ENCODE results near the gene RPS6KA3. TPM values are rescaled to one million over a fixed set of nuclear protein-coding genes. Genes with fewer than 3 reads are reported as not detected.
"Not testable (repeated sequence)": the region's sequence is repeated elsewhere in the genome, so short reads cannot be mapped to it uniquely, and the experiment has no call there.

Gene RPS6KA3
- total RNA-seq, 1 experiment from 2014 or later: 63.4 TPM

- intact Hi-C loops (cut with micrococcal nuclease; ENCODE audit: unreplicated experiment): no loop called here
- no peak overlapping the region for H3K4me3 Mint-ChIP-seq (ENCODE audit: low read depth, unreplicated experiment)
- H3K36me3 Mint-ChIP-seq (ENCODE audit: insufficient read depth, unreplicated experiment): peaks cover 19% of the 10 kb centered on the region
- H3K9me3 Mint-ChIP-seq (ENCODE audit: low read depth, unreplicated experiment): no peaks in the 10 kb centered on the region
- no peaks in the 10 kb centered on the region for H3K27me3 Mint-ChIP-seq (ENCODE audit: unreplicated experiment)
- BruUV-seq (replicated peaks): no TSS peak
- CTCF ChIA-PET: no interaction called here
- TF ChIP-seq CTCF (IDR thresholded peaks at IDR 0.05; ENCODE audit: unreplicated experiment): no peak
- no peak overlapping the region for H3K27ac Mint-ChIP-seq (ENCODE audit: unreplicated experiment)
- no peak for DNase-seq
- no peaks in the 10 kb centered on the region for H3K4me1 Mint-ChIP-seq (ENCODE audit: low read depth, unreplicated experiment)
These were observed 138.0 kb downstream of the RPS6KA3 start for GRCh38 chrX:20128670-20129069.

DNA sequence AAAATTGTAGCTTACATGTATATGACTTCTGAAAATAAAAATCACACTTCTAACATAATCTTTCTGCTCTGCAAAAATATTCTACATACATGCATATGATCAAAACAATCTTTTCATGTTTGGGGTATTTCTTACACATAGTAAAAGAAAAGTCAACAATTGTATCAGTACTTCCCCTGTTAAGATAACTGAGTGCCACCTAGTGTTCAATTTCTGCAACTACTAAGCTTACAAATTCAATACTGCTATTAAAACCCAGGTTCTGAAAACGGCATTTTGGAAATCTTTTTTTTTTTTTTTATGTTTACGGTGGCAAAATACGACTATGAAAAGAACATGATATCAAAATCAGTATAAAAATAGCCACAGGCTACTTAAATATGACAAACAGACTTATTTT is 139.3 kb downstream of the RPS6KA3 start:
- peaks cover 19% of the 10 kb centered on the region for H3K36me3 Mint-ChIP-seq (ENCODE audit: insufficient read depth, unreplicated experiment)
- H3K4me1 Mint-ChIP-seq (ENCODE audit: low read depth, unreplicated experiment); H3K27me3 Mint-ChIP-seq (ENCODE audit: unreplicated experiment); CTCF ChIA-PET; intact Hi-C loops (cut with micrococcal nuclease; ENCODE audit: unreplicated experiment); H3K4me3 Mint-ChIP-seq (ENCODE audit: low read depth, unreplicated experiment); H3K9me3 Mint-ChIP-seq (ENCODE audit: low read depth, unreplicated experiment); DNase-seq; H3K27ac Mint-ChIP-seq (ENCODE audit: unreplicated experiment): not testable (repeated sequence)
- TSS peak; percentile 4 for BruUV-seq (replicated peaks)

DNA sequence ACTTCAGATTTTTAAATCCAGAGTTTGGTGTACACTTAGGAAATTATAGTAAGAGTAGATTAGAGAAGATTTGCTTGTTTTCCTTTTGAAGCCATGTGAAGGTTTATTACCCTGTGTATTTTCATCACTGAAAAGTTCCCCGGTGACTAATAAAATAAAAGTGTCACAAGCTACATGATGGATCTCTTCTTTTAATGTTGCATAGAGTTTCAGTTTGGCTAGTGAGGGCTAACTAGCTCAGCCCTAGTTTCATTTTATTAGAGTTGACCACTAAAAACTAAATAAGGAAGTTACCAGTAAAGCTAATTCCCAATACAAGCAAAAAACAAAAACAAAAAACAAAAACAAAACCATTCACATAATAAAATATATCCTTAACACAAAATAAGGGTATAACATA is 139.9 kb downstream of the RPS6KA3 start:
- CTCF ChIA-PET; H3K4me3 Mint-ChIP-seq (ENCODE audit: low read depth, unreplicated experiment); H3K4me1 Mint-ChIP-seq (ENCODE audit: low read depth, unreplicated experiment); BruUV-seq (replicated peaks); H3K27ac Mint-ChIP-seq (ENCODE audit: unreplicated experiment); DNase-seq; intact Hi-C loops (cut with micrococcal nuclease; ENCODE audit: unreplicated experiment); H3K9me3 Mint-ChIP-seq (ENCODE audit: low read depth, unreplicated experiment); H3K27me3 Mint-ChIP-seq (ENCODE audit: unreplicated experiment): not testable (repeated sequence)
- H3K36me3 Mint-ChIP-seq (ENCODE audit: insufficient read depth, unreplicated experiment): peaks cover 19% of the 10 kb centered on the region

DNA sequence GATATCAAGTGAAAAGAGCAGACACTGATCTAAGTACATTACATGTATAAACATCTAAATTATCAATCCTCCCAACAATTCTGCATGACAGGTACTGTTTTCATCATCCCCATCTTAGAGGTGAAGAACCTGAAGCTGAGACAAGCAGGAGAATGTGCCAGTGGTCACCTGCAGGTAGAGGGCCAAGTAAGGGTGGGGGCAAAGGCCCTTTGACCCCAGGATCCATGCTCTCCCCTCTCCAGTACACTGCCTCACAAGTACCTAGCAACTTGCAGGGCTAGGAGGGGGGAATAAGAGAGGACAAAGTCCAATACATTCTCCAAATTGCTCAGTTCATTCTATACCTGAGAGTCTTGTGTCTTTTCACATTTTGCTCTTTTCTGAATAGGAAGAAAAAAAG is 141.7 kb downstream of the RPS6KA3 start:
- TF ChIP-seq CTCF (IDR thresholded peaks at IDR 0.05; ENCODE audit: unreplicated experiment): no peak
- peaks cover 15% of the 10 kb centered on the region for H3K36me3 Mint-ChIP-seq (ENCODE audit: insufficient read depth, unreplicated experiment)
- no peaks in the 10 kb centered on the region for H3K9me3 Mint-ChIP-seq (ENCODE audit: low read depth, unreplicated experiment)
- no peak overlapping the region for H3K27ac Mint-ChIP-seq (ENCODE audit: unreplicated experiment)
- no peaks in the 10 kb centered on the region for H3K27me3 Mint-ChIP-seq (ENCODE audit: unreplicated experiment)
- intact Hi-C loops (cut with micrococcal nuclease; ENCODE audit: unreplicated experiment): no loop called here
- H3K4me1 Mint-ChIP-seq (ENCODE audit: low read depth, unreplicated experiment): no peaks in the 10 kb centered on the region
- no TSS peak for BruUV-seq (replicated peaks)
- H3K4me3 Mint-ChIP-seq (ENCODE audit: low read depth, unreplicated experiment): no peak overlapping the region
- DNase-seq: no peak
- CTCF ChIA-PET: no interaction called here

- Mint-ChIP-seq H3K4me1 (ENCODE audit: low read depth, unreplicated experiment) (peaks cover 25% of the 10 kb centered on the region), H3K9me3 (ENCODE audit: low read depth, unreplicated experiment) (no peaks in the 10 kb centered on the region), H3K27ac (ENCODE audit: unreplicated experiment) (peak overlapping the region; percentile 55), H3K27me3 (ENCODE audit: unreplicated experiment) (no peaks in the 10 kb centered on the region), H3K4me3 (ENCODE audit: low read depth, unreplicated experiment) (peak overlapping the region; percentile 15), H3K36me3 (ENCODE audit: insufficient read depth, unreplicated experiment) (peaks cover 12% of the 10 kb centered on the region)
- DNase-seq: peak; percentile 54
- BruUV-seq (replicated peaks): no TSS peak
- CTCF ChIA-PET: no interaction called here
- intact Hi-C loops (cut with micrococcal nuclease; ENCODE audit: unreplicated experiment): loop anchor here (5.0 kb wide), 1 partner anchor 211 kb away; no protein-coding TSS in a partner anchor
- no peak for TF ChIP-seq CTCF (IDR thresholded peaks at IDR 0.05; ENCODE audit: unreplicated experiment)
These were observed 148.5 kb downstream of the RPS6KA3 start for GRCh38 chrX:20118065-20118824.

Measured in Calu3 (cell line).